ENCODE results near the gene MYH7B. TPM values are rescaled to one million over a fixed set of nuclear protein-coding genes. Genes with fewer than 3 reads are reported as not detected.

MYH7B gene
- total RNA-seq, 1 experiment from 2014 or later: 0.22 TPM

- Histone ChIP-seq H3K27me3 (ENCODE audit: insufficient read depth, low read length) (no peaks in the 10 kb centered on the region), H2BK120ac (ENCODE audit: low read depth, low read length, poor library complexity, severe bottlenecking) (no peak overlapping the region), H2BK20ac (ENCODE audit: low read depth, low read length, poor library complexity, severe bottlenecking) (no peak overlapping the region), H3T11ph (ENCODE audit: low read length) (no peak overlapping the region), H3K79me1 (ENCODE audit: insufficient read depth, low read depth, low read length, poor library complexity, severe bottlenecking) (no peaks in the 10 kb centered on the region), H3K4me1 (ENCODE audit: insufficient read depth, low read length) (no peaks in the 10 kb centered on the region), H4K8ac (replicated peaks; ENCODE audit: insufficient read length, low read depth, low read length) (no peak overlapping the region), H3K23ac (ENCODE audit: insufficient read length, low read depth, low read length) (no peak overlapping the region), H3K14ac (ENCODE audit: insufficient read depth, low read length) (no peak overlapping the region), H3K18ac (ENCODE audit: insufficient read length, low read depth, low read length) (no peak overlapping the region), H3K27ac (ENCODE audit: insufficient read length, low read depth, low read length) (no peak overlapping the region), H3K23me2 (ENCODE audit: insufficient read length, low read depth, low read length, poor library complexity, severe bottlenecking) (no peaks in the 10 kb centered on the region), H2BK12ac (ENCODE audit: insufficient read length, low read depth, low read length) (no peak overlapping the region), H2BK15ac (ENCODE audit: low read depth, low read length) (no peak overlapping the region), H4K20me1 (ENCODE audit: control insufficient read depth, insufficient read depth, insufficient read length) (no peaks in the 10 kb centered on the region), H2BK5ac (ENCODE audit: insufficient read length, low read length) (no peak overlapping the region), H3K9me3 (ENCODE audit: control insufficient read depth, low read depth, low read length) (no peaks in the 10 kb centered on the region), H3K79me2 (ENCODE audit: insufficient read depth, low read length) (no peaks in the 10 kb centered on the region), H4K5ac (ENCODE audit: insufficient read length, low read depth, low read length) (no peak overlapping the region), H2AFZ (ENCODE audit: low read length) (no peak overlapping the region), H3K56ac (ENCODE audit: insufficient read length, low read depth, low read length) (no peak overlapping the region), H3K4me2 (ENCODE audit: insufficient read depth, insufficient read length, low read length) (no peak overlapping the region), H2AK5ac (ENCODE audit: insufficient read length, low read length) (no peak overlapping the region), H4K91ac (ENCODE audit: insufficient read length, low read depth, low read length) (no peak overlapping the region), H3K9ac (ENCODE audit: extremely low read depth, insufficient read length, low read length) (no peak overlapping the region), H3K4ac (ENCODE audit: low read depth, low read length) (no peak overlapping the region)
- H3K27ac Mint-ChIP-seq: no peak overlapping the region
- WGBS (ENCODE audit: extremely low coverage, insufficient read length, low lambda C conversion rate): no CpG with 5 or more reads among the region's 4 CpGs
- H3K36me3 Mint-ChIP-seq (ENCODE audit: insufficient read depth in 1 of 3, low read depth in 3 of 3): peaks cover 0 to 2% (median 2%) of the 10 kb centered on the region in 3 experiments; a peak in 4 of 7 replicates
- TF ChIP-seq CTCF (conservative IDR thresholded peaks at IDR 0.05): no peak
- no peaks in the 10 kb centered on the region for H3K27me3 Mint-ChIP-seq (ENCODE audit: low read depth)
- no peaks in the 10 kb centered on the region for H3K4me1 Mint-ChIP-seq
- H3K4me3 Mint-ChIP-seq: no peak overlapping the region
- no peak for DNase-seq
- H3K9me3 Mint-ChIP-seq: no peaks in the 10 kb centered on the region
Observed at GRCh38 chr20:34915131-34915530, 40.5 kb upstream of the MYH7B start.
